ENCODE measurements around the gene ADCY5. TPM values are rescaled to one million over a fixed set of nuclear protein-coding genes. Genes with fewer than 3 reads are reported as not detected.

The ADCY5 gene
- total RNA-seq, 4 donors from 2014 or later, result 13.3 to 27.4 (median 21.7) TPM

- TF ChIP-seq EP300 (IDR thresholded peaks at IDR 0.05), result no peak
- TF ChIP-seq CTCF (IDR thresholded peaks at IDR 0.05), result no peak
- no peak for TF ChIP-seq POLR2A (IDR thresholded peaks at IDR 0.05)
- 74 to 78% methylated on average over 8 to 15 of the region's 15 CpGs for WGBS, 2 donors
- no peak overlapping the region for H3K27ac ChIP-seq
- no peak for DNase-seq (ENCODE audit: low spot score in 2 of 2)
- H3K36me3 ChIP-seq, result no peaks in the 10 kb centered on the region
- no peak overlapping the region for H3K4me3 ChIP-seq
- H3K4me1 ChIP-seq, result peaks cover 0 to 10% (median 2%) of the 10 kb centered on the region in 4 donors
- no peaks in the 10 kb centered on the region for H3K27me3 ChIP-seq
- H3K9me3 ChIP-seq, result no peaks in the 10 kb centered on the region
Measured at GRCh38 chr3:123352134-123352554, 96.7 kb downstream of the ADCY5 start.

GRCh38 chr3:123351501-123351900, 97.4 kb downstream of the ADCY5 start:
- H3K27me3 ChIP-seq, result no peaks in the 10 kb centered on the region
- no peak for TF ChIP-seq POLR2A (IDR thresholded peaks at IDR 0.05)
- TF ChIP-seq EP300 (IDR thresholded peaks at IDR 0.05), result no peak
- no peak for TF ChIP-seq CTCF (IDR thresholded peaks at IDR 0.05)
- WGBS, 2 donors, result 85 to 92% methylated on average over 2 to 4 of the region's 4 CpGs
- no peaks in the 10 kb centered on the region for H3K9me3 ChIP-seq
- no peak for DNase-seq (ENCODE audit: low spot score in 2 of 2)
- H3K4me1 ChIP-seq, result peaks cover 0 to 10% (median 2%) of the 10 kb centered on the region in 4 donors
- no peaks in the 10 kb centered on the region for H3K36me3 ChIP-seq
- no peak overlapping the region for H3K27ac ChIP-seq
- H3K4me3 ChIP-seq, result no peak overlapping the region

GRCh38 chr3:123350971-123351370, 97.9 kb downstream of the ADCY5 start:
- no peaks in the 10 kb centered on the region for H3K36me3 ChIP-seq
- H3K9me3 ChIP-seq, result no peaks in the 10 kb centered on the region
- no peak for DNase-seq (ENCODE audit: low spot score in 2 of 2)
- 83 to 85% methylated on average over 5 to 6 of the region's 6 CpGs for WGBS, 2 donors
- H3K27ac ChIP-seq, result no peak overlapping the region
- H3K4me1 ChIP-seq, result peaks cover 0 to 10% (median 2%) of the 10 kb centered on the region in 4 donors
- no peak overlapping the region for H3K4me3 ChIP-seq
- no peaks in the 10 kb centered on the region for H3K27me3 ChIP-seq
- TF ChIP-seq POLR2A (IDR thresholded peaks at IDR 0.05) (no peak), CTCF (IDR thresholded peaks at IDR 0.05) (no peak), EP300 (IDR thresholded peaks at IDR 0.05) (no peak)

- 71 to 72% methylated on average over 15 of the region's 15 CpGs for WGBS, 2 donors
- TF ChIP-seq EP300 (IDR thresholded peaks at IDR 0.05), result no peak
- no peak for TF ChIP-seq CTCF (IDR thresholded peaks at IDR 0.05)
- no peak for TF ChIP-seq POLR2A (IDR thresholded peaks at IDR 0.05)
- H3K4me3 ChIP-seq, result no peak overlapping the region
- H3K36me3 ChIP-seq, result no peaks in the 10 kb centered on the region
- H3K9me3 ChIP-seq, result no peaks in the 10 kb centered on the region
- DNase-seq (ENCODE audit: low spot score in 2 of 2), result no peak
- H3K4me1 ChIP-seq, result peaks cover 0 to 10% (median 2%) of the 10 kb centered on the region in 4 donors
- no peaks in the 10 kb centered on the region for H3K27me3 ChIP-seq
- H3K27ac ChIP-seq, result no peak overlapping the region
Measured at GRCh38 chr3:123349566-123350435, 99.1 kb downstream of the ADCY5 start.

- Histone ChIP-seq H3K9me3 (no peaks in the 10 kb centered on the region), H3K4me1 (peaks cover 0 to 10% (median 2%) of the 10 kb centered on the region in 4 donors), H3K27me3 (no peaks in the 10 kb centered on the region), H3K4me3 (no peak overlapping the region), H3K36me3 (no peaks in the 10 kb centered on the region), H3K27ac (no peak overlapping the region)
- TF ChIP-seq CTCF (IDR thresholded peaks at IDR 0.05) (no peak), POLR2A (IDR thresholded peaks at IDR 0.05) (no peak)
- WGBS, 2 donors, result 81 to 82% methylated on average over 9 of the region's 9 CpGs
- no peak for DNase-seq (ENCODE audit: low spot score in 2 of 2)
Measured at GRCh38 chr3:123349201-123349535, 99.7 kb downstream of the ADCY5 start.
